A673 (cell line): Measurements from ENCODE around the gene UQCRC2.

ENCODE experiments used
- EZH2 ChIP-seq: fragments of 200-600 bp; sonication (generic); IDR thresholded peaks from 2 replicates; pipeline ENCODE4 v1.6.1; 2017; ENCODE audit warnings: borderline replicate concordance, low read depth, mild to moderate bottlenecking, mixed read lengths, antibody characterized with exemption, low read length; ENCODE audit not compliant: poor library complexity, severe bottlenecking
- TF ChIP-seq, protein P1 (sequence below): fragments of 300-800, 200-600 bp; sonication (generic); conservative IDR thresholded peaks from 2 replicates; pipeline ENCODE4 v1.5.1; 2017; ENCODE audit warnings: low read depth, mild to moderate bottlenecking, antibody characterized with exemption, low read length, moderate library complexity, mixed read lengths

DNA sequence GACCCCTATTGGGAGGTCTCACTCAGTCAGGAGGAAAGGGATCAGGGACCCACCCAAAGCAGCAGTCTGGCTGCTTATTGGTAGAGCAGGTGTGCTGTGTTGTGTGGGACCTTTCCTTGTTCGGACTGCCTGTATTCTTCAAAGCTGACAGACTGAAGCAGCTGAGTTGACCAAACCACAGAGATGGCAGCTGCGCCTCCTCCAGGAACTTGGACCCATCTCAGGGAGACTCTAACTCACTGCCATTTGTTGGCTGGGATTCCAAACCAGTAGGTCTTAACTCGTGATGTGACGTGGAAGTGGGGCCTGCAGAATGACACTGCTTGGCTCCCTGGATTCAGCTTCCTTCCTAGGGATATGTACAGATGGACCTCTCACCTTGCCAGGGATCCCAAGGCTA, 9.6 kb upstream of the UQCRC2 start:
- TF ChIP-seq, protein P1, sequence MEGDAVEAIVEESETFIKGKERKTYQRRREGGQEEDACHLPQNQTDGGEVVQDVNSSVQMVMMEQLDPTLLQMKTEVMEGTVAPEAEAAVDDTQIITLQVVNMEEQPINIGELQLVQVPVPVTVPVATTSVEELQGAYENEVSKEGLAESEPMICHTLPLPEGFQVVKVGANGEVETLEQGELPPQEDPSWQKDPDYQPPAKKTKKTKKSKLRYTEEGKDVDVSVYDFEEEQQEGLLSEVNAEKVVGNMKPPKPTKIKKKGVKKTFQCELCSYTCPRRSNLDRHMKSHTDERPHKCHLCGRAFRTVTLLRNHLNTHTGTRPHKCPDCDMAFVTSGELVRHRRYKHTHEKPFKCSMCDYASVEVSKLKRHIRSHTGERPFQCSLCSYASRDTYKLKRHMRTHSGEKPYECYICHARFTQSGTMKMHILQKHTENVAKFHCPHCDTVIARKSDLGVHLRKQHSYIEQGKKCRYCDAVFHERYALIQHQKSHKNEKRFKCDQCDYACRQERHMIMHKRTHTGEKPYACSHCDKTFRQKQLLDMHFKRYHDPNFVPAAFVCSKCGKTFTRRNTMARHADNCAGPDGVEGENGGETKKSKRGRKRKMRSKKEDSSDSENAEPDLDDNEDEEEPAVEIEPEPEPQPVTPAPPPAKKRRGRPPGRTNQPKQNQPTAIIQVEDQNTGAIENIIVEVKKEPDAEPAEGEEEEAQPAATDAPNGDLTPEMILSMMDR, result no peak
- no peak for TF ChIP-seq EZH2
